Suprapubic skin (tissue), 4 donors: Measurements from ENCODE around the gene PRKAG3. TPM values are rescaled to one million over a fixed set of nuclear protein-coding genes. Genes with fewer than 3 reads are reported as not detected.

Source experiments
- DNase-seq, 2 donors: peaks; one replicate each; pipeline ENCODE4 v3.0.0-alpha.2; 2019; ENCODE audit warnings: low spot score in 2 of 2
- H3K27ac ChIP-seq: fragments of 200-600 bp; sonication (generic); one replicate; pipeline ENCODE4 v1.5.1; 2019
- H3K27me3 ChIP-seq: fragments of 200-600 bp; sonication (generic); one replicate; pipeline ENCODE4 v1.5.1; 2019
- H3K36me3 ChIP-seq: fragments of 200-600 bp; sonication (generic); one replicate; pipeline ENCODE4 v1.5.1; 2019
- H3K4me1 ChIP-seq: fragments of 200-600 bp; sonication (generic); one replicate; pipeline ENCODE4 v1.5.1; 2019
- H3K4me3 ChIP-seq: fragments of 200-600 bp; sonication (generic); one replicate; pipeline ENCODE4 v1.5.1; 2019; ENCODE audit warnings: mild to moderate bottlenecking
- H3K9me3 ChIP-seq: fragments of 200-600 bp; sonication (generic); one replicate; pipeline ENCODE4 v1.5.1; 2019
- CTCF ChIP-seq, 2 donors: fragments of 200-600 bp in 1 of 2; fragments of 450-650 bp in 1 of 2; sonication (generic) in 1 of 2; IDR thresholded peaks; one replicate each; pipeline ENCODE4 v1.5.1; 2016 to 2019; ENCODE audit warnings: antibody characterized with exemption in 2 of 2, mild to moderate bottlenecking in 1 of 2, moderate library complexity in 1 of 2
- EP300 ChIP-seq: sonication (generic); formaldehyde crosslinking; IDR thresholded peaks from one replicate; pipeline ENCODE4 v1.6.1; 2017; ENCODE audit warnings: antibody characterized with exemption
- POLR2A ChIP-seq, 2 donors: fragments of 450-650 bp; IDR thresholded peaks; one replicate each; pipeline ENCODE4 v1.6.1; 2017; ENCODE audit warnings: antibody characterized with exemption in 2 of 2, mild to moderate bottlenecking in 2 of 2, moderate library complexity in 2 of 2
- POLR2AphosphoS5 ChIP-seq, 3 donors: sonication (generic); formaldehyde crosslinking; IDR thresholded peaks; one replicate each; pipeline ENCODE4 v1.6.1; 2017; ENCODE audit warnings: antibody characterized with exemption in 3 of 3
- WGBS: methylation state at CpG from one replicate; pipeline ENCODE4 v1.1.5; 2018; 5-methylcytosine and 5-hydroxymethylcytosine counted together
- total RNA-seq, 4 donors: library from RNA; depleted of rRNA; stranded (reverse); fragments of >200 nt; gene quantifications; one replicate each; pipeline ENCODE4 v1.1.0, GENCODE V29; 2016

Gene PRKAG3
- total RNA-seq, 4 donors from 2014 or later: 0.26 TPM; not detected in 3

GRCh38 chr2:218781691-218782527 is 49.7 kb downstream of the PRKAG3 start, which contains the start of gene CYP27A1:
Gene CYP27A1 (plus strand): TSS chr2:218782147. CDS start chr2:218782183, 36 bp downstream.
- Histone ChIP-seq H3K4me3 (peak within 1 kb of the TSS; percentile 64), H3K9me3 (no peaks in the 10 kb centered on the region), H3K36me3 (no peaks in the 10 kb centered on the region), H3K4me1 (peaks cover 31% of the 10 kb centered on the region), H3K27me3 (no peaks in the 10 kb centered on the region), H3K27ac (peak within 1 kb of the TSS; percentile 88)
- 21% methylated on average over 55 of the region's 76 CpGs for WGBS
- TF ChIP-seq POLR2A (IDR thresholded peaks at IDR 0.05) (peak in 1 of 2 donors; percentile 23), EP300 (no peak), POLR2AphosphoS5 (IDR thresholded peaks at IDR 0.05) (peak in 1 of 3 donors; percentile 9), CTCF (IDR thresholded peaks at IDR 0.05) (no peak)
- DNase-seq: peak; percentile 79 to 87

DNA sequence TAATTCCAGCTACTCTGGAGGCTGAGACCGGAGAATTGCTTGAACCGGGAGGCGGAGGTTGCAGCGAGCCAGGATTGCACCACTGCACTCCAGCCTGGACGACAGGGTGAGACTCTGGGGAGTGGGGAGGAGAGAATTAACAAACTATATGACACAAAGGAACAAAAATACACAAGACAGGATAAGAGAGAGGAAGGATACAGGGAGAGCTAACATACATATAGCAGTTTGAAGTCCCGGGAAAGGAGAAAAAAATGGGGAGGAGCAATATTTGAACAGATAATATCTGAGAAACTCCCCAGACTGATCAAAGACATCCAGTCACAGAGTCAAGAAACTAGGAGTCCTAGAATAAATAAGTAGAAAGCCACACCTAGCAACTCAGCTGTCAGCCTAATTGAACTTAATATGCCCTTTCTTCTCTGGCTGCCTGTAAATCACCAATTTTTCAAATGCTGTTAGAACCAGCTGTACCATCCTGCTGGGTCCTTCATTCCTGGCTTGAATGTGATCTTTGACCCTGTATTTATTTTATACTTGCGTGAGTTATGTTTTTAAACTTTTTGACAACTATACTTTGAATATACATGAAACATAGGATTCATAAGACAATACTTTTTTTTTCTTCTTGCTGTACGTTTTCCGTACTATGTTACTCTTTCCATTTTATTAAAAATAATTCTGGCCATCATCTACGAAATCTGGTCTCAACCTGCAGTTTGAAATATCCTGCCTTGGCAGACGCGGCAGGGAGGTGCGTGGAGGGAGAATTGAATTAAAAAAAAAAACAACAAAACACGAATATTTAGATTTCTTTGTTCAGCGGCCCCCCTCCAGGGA is 50.5 kb downstream of the PRKAG3 start:
- DNase-seq: no peak
- WGBS: 29% methylated on average over 15 of the region's 15 CpGs
- H3K27me3 ChIP-seq: no peaks in the 10 kb centered on the region

DNA sequence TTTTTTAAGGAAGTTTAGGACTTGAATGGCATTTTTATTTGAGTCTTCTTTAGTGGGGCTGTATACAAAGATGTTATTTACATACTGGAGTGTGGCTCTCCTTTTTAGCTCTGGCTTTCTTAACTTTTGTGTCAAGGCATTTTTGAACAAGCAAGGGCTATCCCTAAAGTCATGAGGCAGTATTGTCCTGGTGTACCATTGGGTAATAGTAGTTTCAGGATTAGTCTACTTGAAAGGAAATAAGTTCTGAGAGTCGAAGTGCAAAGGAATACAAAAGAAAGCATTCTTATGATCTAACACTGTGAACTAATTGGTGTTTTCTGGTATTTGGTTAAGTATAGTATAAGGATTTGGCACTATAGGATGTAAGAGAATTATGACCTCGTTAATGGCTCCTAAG is 51.6 kb downstream of the PRKAG3 start:
- H3K9me3 ChIP-seq: no peaks in the 10 kb centered on the region
- 78% methylated on average over 2 of the region's 2 CpGs for WGBS
- H3K27me3 ChIP-seq: no peaks in the 10 kb centered on the region
- TF ChIP-seq CTCF (IDR thresholded peaks at IDR 0.05): no peak
- no peak for TF ChIP-seq EP300
- TF ChIP-seq POLR2AphosphoS5 (IDR thresholded peaks at IDR 0.05): no peak
- TF ChIP-seq POLR2A (IDR thresholded peaks at IDR 0.05): no peak
- no peak for DNase-seq
- no peak overlapping the region for H3K27ac ChIP-seq
- H3K4me1 ChIP-seq: peaks cover 27% of the 10 kb centered on the region
- no peak overlapping the region for H3K4me3 ChIP-seq
- H3K36me3 ChIP-seq: no peaks in the 10 kb centered on the region

More for the DNA sequence above, 50.5 kb downstream of the PRKAG3 start:
- TF ChIP-seq POLR2A (IDR thresholded peaks at IDR 0.05) (no peak), POLR2AphosphoS5 (IDR thresholded peaks at IDR 0.05) (no peak), EP300 (no peak), CTCF (IDR thresholded peaks at IDR 0.05) (no peak)
- peaks cover 31% of the 10 kb centered on the region for H3K4me1 ChIP-seq
- H3K36me3 ChIP-seq: no peaks in the 10 kb centered on the region
- H3K4me3 ChIP-seq: peak overlapping the region; percentile 64
- peak overlapping the region; percentile 88 for H3K27ac ChIP-seq
- no peaks in the 10 kb centered on the region for H3K9me3 ChIP-seq

DNA sequence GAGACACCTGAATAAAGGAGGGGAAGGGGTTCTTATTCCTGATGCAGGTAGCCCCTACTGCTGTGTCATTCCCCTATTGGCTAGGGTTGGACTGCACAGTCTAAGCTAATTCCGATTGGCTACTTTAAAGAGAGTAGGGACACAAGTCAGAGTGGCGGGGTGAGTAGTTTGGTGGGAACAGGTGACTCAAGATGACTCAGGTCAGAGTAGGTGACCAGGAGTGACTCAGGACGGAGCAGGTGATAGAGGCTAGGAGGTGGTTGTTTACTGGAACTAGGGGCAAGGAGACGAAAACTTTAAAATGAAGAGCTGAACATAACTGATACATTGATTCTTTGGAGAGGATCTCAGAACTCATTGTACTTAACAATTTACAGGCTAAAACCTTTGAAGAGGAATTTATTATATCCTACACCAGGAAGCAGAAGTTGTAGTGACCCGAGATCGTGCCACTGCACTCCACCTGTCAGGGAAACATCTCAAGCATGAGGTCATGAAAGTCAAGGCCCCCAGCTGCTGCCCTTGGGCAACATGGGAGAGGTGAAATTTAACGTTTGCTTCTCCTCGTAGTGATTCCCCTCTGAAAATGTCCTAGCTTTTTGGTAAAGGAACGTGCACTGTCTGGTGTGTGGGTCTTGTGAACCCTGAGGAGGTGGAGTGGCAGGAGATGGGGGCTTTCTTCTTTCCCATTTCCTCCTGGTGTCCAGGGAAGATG is 54.2 kb downstream of the PRKAG3 start:
- TF ChIP-seq POLR2A (IDR thresholded peaks at IDR 0.05) (no peak), POLR2AphosphoS5 (IDR thresholded peaks at IDR 0.05) (no peak), CTCF (IDR thresholded peaks at IDR 0.05) (no peak), EP300 (no peak)
- DNase-seq: no peak
- H3K36me3 ChIP-seq: no peaks in the 10 kb centered on the region
- no peaks in the 10 kb centered on the region for H3K27me3 ChIP-seq
- no peak overlapping the region for H3K27ac ChIP-seq
- no peaks in the 10 kb centered on the region for H3K9me3 ChIP-seq
- 91% methylated on average over 9 of the region's 9 CpGs for WGBS
- H3K4me1 ChIP-seq: peaks cover 12% of the 10 kb centered on the region
- no peak overlapping the region for H3K4me3 ChIP-seq
